NCI-H2107 treated with DMSO at 0.1 percent for 48 hours (cell line): ENCODE measurements around the gene TSPAN7.

Source experiments
- DNase-seq: peaks from one replicate; lab custom pipeline; 2025; ENCODE audit not compliant: unreplicated experiment; lab: John Stamatoyannopoulos, UW

TSPAN7 gene

DNA sequence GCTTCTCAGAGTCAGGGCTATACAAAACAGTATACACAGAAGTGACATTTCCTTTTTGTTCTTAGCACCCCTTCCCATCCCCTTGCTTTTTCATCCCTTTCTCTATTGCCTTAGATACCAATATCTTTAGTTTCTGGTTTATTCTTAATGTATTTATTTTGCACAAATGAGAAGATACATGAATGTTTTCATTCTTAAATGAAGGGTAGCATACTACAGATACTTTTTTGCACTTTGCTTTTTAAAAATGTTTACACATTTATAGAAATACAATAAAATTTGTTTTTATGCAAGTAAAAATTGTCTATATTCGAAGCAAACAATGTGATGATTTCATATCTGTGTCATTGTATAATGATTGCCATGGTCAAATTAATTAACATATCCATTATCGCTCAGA lies 33.1 kb downstream of the TSPAN7 start:
- no peak for DNase-seq

DNA sequence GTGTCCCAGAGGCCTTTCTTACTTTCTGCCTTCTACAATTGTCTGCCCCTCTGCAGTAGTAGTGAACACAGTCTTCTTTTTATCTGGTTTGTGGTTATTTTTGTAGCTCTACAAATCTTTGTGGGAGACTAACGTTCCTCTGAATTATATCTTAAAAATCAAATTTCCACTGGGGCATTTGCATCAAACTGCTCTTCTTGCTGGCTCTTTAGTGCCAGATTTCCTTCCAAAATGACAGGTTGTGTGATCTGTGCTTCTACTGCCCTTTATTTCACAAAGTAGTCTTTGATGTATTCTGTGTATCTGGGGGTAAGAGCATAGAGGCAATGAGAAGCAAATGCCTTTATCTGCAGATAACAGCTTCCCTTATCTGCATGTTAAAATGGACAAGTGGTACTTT lies 34.5 kb downstream of the TSPAN7 start:
- no peak for DNase-seq

DNA sequence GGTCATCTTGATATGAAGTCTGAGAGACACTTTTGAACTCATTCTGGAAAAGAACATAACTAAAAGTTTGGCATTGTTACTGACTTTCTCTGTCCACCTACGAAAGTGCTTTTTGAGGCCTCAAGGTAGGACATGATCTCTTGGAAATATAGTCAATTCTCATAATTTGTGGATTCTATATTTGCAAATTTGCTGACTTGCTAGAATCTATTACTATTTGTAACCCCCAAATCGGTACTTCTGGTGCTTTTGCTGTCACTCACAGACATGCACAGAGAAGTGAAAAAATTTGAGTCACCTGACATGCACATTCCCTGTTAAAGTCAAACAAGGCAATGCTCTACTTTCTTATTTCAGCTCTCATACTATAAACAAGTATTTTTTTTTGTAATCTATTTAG lies 35.6 kb downstream of the TSPAN7 start:
- no peak for DNase-seq

DNA sequence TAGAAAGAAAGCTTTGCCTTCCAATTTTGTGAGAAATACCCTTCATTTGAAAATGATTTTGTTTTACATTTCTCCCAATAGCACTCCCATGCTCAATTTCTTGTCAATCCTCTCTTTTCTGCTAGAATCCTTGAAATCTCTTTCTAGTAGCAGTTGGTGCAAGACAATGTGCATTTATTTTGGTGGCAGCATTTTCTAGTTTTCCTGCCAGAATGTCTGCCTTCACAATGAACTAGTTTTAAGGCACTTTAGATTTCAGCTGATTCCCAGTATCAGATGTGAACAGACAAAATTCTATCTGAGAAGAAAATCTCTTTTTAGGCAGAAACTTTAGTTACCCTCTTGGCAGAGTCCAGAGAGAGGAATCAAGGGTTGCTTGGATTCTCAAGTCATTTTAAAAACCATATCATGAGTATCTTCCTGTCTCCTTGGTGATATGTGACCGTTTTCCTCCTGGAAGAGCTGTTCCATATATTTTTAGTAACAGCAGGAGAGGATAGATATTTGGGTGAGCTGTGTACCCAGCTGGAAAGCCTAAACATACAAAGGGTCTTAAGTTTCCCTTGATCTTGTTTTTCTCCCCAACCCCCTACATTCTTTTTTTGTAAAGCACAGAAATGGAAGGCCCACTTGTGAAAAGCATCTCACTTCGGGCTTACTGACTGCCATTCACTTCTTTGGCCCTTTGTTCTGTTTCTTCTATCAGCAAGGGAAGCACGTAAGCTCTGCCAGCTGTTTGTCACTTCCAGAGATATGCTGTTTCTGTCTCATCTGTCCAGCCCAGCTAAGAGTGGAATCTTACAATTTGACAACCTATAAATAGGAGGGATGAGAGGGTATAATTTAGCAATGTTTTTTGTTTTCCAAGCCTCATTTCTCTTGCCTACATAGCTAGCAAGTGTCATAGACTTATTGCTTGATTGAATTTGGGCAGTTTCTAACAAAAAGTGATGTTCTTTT lies 38.7 kb downstream of the TSPAN7 start:
- no peak for DNase-seq

DNA sequence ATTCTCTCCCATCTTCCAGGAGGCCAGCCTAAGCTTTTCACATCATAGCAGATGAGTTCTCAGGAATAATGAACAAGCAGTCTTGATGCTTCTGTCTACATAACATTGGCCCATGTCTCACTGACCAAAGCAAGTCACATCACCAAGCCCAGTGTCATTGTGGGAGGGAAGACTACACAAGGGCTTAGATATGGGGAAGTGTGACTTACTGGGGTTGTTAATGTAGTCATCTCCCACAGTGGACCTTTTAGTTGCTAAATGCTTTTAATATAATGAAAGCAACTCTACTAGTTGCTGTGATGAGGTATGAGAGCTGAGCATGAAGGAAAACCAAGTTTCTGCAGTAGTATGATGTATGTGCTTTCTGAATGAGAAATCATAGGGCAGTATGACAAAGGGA lies 40.5 kb downstream of the TSPAN7 start:
- DNase-seq = no peak

DNA sequence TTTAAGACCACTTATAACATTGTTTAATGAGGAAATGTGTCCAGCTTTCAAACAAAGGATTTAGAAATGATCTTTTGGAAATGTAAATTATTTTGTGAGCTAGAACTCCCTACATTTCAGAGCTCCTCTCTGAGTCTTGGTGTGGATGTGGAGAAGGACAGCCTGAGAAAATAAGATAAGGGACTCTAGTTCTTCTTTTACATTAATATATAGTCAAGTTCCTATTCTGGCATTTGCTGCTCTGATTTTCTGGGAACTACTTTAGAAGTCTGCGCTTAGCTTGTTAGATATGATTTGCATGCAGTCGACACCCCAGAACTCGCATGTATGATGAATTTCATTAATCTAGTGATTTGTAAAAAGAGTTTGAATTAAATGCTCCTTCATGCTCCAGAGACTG lies 45.5 kb downstream of the TSPAN7 start:
- no peak for DNase-seq

DNA sequence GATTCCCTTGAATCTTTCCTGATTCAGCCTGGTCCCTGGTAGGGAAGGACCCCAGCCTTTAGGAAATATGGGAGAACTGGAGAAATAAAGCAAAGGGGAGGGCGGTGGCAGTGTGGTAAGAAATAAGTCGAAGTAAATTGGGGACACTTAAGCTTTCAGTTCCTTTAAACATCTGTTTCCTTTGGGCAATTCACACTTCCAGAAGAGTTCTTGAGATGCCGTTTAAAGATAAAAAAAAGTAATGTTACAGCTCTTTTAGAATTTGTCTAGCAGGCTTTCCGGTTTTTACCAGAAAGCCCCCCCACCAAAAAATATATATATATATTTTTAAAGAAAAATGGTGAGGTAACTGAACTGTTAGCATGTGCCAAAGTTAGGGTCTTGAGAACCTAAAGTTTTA lies 46.6 kb downstream of the TSPAN7 start:
- DNase-seq = no peak

DNA sequence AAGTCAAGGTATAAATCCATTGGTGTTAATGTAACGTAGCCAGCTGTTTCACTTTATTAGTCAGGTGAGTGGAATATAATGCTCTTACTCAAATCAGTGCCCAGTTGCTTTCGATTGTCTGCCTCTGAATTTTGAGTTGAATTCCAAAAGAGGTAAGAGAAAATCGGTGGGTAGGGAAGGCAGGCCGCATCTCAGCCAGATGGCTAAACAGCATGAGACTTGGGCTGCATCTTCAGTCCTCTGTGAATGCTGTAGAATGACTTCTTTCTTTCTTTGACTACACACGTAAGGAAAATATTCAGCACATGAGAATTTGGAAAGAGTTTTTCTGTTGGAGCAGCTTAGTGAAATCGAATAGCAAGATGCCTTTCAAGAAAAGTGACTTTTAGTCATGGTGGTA lies 49.5 kb downstream of the TSPAN7 start:
- DNase-seq = no peak

DNA sequence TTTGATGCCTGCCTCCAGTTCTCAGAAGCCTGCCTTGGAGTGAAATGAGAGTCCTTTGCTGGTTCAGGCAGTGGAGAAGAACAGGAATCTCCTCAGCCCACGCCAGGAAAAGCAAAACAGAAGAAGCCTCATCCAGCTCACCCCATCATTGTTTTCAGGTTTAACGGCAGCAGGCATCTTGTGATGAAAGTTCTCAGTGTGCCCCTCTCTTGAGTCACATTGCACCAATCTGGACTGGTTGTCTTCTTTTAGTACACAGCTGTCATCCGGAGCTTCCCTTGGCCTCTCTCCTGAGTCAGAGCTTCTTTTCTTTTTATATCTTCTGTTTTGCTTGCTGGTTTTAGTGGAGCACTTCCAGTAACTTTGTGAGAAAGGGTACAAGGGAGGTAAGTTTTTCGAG lies 50.9 kb downstream of the TSPAN7 start:
- no peak for DNase-seq

DNA sequence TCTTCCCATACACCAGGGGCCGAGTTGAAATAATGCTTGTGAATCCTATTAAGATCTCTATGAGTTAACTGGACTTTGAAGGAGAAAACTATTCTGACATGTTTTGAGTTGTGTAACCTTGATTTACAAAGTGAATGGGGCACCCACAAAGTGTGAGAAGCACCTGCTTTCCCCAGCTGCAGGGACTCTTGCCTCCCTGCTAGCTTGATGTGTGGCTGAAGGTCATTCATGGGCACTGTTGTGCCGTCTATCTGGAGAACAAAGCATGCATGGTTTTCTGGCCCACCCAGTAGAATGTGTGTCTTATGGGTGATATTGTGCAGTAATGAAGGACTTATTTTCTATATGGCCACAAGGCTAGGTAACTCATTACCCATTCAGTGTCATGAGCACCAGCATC lies 53.1 kb downstream of the TSPAN7 start:
- DNase-seq = no peak

DNA sequence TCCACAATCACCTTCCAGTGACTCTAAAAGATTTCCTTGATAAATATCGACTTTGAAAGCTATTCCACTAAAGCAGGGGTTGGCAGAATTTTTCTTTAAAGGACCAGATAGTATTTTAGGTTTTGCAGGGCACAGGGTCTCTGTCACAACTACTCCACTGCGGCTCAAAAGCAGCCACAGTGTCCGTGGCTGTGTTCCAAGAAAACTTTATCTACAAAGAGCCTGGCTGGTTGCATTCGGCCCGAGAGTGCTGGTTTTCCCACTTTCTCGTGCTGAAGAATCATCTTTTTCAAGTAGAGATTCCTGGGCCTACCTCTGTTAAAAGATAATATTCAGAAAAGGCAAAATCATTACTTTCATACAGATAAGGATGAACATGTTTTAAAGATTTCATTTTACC lies 55.6 kb downstream of the TSPAN7 start:
- no peak for DNase-seq

DNA sequence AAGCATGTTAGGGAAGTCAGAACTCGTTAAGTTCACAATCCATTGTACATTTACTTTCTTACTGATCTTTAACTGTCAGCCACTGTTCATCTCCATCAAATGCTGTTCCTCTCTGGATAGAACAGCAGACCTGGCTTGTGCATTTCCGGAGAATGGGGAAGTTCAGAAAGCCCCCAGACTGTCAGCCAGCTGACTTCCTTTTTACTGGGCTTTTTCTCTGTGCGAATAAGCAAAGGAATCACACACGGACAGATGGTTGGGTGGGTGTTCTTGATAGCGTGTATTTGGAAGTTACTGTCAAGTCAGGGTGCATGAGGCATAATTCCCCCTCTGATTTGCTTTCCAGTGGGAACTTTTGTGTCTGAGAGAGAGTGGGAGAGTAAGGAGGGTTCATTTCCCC lies 56.8 kb downstream of the TSPAN7 start:
- DNase-seq = no peak

DNA sequence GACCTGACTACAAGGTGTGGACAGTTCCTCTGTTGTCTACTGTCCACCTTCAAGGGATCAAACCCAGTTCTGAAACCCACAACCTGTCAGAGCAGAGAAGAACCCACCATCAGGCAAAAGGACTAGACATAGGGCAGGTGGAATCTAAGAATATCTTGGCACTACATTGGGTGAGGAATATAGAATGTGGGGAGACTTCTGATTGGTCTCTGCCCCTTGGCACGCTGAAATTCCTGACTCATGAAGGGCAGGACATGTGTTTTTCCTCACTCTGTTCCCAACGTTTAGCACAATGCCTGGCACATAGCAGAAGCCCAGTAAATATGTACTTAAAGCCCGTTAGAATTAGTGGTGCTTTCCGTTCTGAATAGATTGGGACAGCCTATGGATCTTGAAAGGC lies 59.3 kb downstream of the TSPAN7 start:
- no peak for DNase-seq

DNA sequence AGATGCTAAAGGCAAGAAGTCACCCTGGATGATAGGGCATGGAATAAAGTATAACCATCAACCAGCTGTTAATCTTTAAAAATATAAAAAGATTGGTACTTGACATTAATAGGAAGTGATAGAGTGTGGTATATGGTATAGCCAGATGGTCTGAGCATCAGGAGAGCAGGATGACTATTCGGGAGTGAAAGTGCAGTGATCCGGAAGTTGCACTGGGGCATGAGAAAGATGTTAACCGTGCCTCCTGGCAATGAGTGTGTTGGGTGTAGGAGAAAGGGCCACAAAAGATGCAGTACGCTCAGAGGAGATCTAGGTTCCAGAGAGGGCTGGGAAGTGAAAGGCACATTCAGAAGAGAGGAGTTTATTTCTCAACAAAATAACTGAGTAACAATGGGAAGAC lies 65.0 kb downstream of the TSPAN7 start:
- no peak for DNase-seq

DNA sequence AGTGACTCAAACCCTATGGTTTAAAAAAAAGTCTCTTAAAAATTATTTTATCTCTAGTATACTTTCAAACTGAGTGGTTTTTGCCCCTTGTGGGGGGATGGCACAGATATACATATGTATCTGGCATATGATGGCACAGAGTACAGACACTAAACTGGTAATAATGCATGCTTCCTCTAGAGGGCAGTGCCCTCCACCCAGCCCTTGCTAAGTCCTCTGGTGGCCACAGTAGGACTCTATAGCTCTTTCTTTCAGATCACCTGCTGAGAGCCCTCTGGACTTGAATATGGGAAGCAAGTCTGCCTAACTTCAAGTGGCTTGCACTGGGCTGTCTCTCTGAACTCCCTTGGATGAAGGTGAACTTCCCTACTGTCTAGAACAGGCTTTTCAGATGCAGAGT lies 66.3 kb downstream of the TSPAN7 start:
- DNase-seq = no peak

DNA sequence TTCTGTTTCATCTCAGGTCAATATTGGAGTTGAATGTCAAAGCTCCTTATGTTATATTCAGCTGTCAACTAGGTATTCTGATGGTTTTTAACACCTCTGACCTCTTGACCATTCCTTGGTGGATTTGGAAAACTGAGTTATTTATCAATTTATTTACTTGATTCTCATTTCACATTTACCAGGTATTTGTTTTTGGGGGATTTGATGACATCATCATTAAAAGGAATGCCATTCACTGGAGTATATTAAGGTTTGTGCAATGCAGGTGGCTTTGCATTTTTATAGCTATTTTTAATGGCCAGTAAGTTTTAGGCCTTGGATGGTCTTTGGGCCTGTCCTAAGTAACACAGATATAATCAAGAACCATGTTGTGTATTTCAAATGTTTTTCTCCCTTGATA lies 67.2 kb downstream of the TSPAN7 start:
- no peak for DNase-seq

DNA sequence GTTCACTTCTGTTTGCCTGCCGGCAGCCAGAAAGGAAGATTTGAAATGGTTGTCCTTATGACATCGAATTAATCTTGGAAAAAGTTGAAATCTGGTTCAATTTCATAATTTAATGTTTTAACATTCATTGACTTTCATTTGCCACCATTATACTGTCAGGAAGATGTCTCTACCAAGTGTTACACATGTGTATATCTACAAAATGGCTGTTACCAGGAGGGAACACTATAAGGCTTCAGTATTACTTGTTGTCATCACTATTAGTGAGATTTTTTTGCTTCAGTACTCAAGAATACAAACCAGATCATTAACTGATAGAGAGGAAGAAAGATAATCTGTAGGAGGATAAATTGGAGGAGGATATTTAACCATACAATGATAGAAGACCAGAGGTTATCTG lies 71.2 kb downstream of the TSPAN7 start:
- no peak for DNase-seq

DNA sequence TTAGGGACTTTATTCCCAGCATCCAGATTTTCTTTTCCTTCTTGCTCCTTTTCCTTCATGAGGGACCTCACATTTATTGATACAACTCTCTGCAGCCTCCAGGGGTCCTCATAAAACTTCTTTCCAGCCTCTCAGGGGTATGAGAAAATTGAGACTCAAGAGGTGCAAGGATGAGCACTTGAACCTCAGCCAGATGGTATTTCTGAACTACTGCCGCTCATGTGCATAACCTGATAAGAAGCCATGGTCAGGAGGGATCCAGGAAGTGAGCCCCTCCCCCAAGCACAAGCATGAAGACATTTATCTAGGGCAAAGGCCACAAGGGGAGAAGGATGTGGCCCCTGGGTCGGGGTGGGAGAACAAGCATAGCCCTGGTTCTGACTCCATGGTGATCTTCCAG lies 73.3 kb downstream of the TSPAN7 start:
- no peak for DNase-seq

DNA sequence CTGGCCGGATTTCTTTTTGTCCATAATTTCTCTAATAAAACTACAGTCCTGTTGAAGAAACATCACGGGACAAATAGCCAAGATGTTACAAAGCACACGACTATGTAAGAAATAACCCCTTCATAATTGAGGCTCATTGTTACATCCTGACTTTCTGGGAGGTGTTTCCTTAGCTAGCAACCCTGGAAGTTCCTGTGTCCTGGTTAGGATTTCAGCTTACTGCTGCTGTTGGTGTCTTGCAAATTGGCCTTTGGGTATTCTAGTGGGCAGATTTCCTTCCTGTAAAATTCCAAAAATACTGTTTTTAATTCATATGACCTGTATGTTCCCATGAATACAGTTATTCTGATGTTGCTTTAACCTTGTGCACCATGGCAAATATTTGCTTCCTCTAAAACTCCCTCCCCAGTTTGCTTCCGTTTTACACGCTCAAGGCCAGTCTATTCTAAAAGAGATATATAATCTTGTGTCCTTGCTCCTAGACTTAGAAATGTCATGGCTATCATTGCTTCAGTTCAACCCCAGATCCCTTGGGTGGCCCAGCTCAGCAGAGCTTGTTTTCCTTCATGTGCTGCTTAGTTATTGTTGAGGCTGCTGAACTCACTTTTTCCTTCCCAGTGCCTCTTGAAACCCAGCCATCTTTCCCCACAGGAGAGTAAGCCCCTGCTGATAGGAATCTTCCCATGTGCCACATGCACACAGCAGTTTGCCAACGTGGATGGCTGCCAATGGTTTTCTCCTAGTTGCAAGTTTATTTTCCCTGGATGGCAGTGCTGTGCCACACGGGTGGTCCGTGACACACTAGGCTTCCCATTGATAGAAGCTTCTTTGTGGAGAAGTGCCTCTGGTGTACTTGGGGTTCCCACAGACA lies 75.8 kb downstream of the TSPAN7 start:
- no peak for DNase-seq

DNA sequence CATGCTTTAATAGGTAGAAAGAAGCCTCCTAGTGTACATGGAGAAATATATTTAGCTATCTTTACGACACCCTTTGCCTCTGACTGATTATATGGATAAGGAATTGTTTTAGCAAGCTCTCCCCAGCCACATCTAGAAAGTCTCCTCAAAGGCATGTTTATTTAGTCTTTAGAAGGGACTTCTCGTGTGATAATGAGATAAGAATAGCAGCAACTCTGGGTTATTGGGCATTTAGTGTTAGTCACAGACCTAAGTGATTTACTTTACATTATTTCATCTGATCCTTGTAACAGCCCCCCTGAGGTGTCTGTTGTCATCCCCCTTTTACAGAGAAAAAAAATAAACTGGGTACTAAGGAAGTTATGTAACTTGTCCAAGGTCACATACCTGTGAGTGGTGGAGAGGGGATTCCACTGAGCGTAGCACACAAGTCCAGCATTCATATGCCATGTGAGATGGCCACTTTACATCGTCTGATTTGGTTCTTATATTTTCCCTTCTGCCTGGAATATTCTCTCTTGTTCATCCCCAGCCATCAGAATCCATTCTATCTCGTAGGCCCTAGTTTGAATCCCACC lies 77.7 kb downstream of the TSPAN7 start:
- no peak for DNase-seq

DNA sequence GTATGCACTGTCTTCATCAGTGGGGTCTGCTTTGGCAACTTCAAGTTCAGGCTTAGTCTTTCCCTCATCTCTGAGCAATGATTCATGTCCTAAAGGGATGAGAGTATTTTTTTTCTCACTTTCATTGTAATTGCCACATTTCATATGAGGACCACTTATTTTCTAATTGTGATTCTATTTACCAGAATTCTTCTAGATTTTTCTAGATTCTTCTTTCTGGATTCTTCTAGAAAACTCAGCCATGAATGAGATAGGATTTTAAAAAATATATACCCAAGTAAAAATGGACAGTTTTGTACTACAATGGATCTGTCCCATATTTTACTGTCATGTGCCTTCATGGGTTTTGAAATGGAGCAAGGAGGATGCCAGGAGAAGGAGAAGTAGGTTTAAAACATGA lies 78.4 kb downstream of the TSPAN7 start:
- no peak for DNase-seq

DNA sequence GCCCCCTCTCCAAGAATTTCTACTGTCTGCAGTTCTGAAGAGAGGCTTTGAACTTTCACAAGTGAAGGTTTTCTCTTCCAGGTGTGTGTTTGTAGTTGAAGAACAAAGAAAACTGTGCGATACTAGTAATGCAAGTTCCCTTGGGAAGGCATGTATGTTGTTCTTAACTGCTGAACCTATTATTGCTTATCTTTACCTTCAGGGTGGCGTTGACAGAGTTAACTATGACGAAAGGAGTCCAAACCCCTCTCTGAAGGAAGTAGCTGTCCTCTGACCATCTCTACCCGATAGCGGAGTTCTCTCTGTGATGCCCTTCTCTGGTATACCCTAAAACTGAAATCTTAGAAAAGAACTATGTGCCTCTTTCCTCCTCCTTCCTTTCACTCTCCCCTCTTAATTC lies 79.9 kb downstream of the TSPAN7 start:
- DNase-seq = no peak
